SU-DHL-6 (cell line): ENCODE data around the gene PTGER2.

Experiments used
- EZH2phosphoT487 ChIP-seq: fragments of 200-600 bp; sonication (generic), shearing (Covaris generic); conservative IDR thresholded peaks from 2 replicates; pipeline ENCODE4 v1.6.1; 2018; ENCODE audit warnings: mild to moderate bottlenecking, antibody characterized with exemption, low read length, moderate library complexity, mixed read lengths
- TF ChIP-seq, protein P1 (sequence below): fragments of 200-600 bp; sonication (generic); IDR thresholded peaks from one replicate; pipeline ENCODE4 v1.5.1; 2017; ENCODE audit warnings: antibody characterized with exemption, mild to moderate bottlenecking, low read length, moderate library complexity; ENCODE audit not compliant: insufficient read depth, poor library complexity, severe bottlenecking

DNA sequence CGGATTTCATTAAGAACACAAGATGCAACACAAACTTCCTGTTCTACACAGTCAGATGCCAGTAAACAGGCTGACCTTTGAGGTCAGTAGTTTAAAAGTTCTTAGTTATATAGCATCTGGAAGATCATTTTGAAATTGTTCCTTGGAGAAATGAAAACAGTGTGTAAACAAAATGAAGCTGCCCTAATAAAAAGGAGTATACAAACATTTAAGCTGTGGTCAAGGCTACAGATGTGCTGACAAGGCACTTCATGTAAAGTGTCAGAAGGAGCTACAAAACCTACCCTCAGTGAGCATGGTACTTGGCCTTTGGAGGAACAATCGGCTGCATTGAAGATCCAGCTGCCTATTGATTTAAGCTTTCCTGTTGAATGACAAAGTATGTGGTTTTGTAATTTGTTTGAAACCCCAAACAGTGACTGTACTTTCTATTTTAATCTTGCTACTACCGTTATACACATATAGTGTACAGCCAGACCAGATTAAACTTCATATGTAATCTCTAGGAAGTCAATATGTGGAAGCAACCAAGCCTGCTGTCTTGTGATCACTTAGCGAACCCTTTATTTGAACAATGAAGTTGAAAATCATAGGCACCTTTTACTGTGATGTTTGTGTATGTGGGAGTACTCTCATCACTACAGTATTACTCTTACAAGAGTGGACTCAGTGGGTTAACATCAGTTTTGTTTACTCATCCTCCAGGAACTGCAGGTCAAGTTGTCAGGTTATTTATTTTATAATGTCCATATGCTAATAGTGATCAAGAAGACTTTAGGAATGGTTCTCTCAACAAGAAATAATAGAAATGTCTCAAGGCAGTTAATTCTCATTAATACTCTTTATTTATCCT lies 13.5 kb downstream of the PTGER2 start:
- TF ChIP-seq, protein P1, sequence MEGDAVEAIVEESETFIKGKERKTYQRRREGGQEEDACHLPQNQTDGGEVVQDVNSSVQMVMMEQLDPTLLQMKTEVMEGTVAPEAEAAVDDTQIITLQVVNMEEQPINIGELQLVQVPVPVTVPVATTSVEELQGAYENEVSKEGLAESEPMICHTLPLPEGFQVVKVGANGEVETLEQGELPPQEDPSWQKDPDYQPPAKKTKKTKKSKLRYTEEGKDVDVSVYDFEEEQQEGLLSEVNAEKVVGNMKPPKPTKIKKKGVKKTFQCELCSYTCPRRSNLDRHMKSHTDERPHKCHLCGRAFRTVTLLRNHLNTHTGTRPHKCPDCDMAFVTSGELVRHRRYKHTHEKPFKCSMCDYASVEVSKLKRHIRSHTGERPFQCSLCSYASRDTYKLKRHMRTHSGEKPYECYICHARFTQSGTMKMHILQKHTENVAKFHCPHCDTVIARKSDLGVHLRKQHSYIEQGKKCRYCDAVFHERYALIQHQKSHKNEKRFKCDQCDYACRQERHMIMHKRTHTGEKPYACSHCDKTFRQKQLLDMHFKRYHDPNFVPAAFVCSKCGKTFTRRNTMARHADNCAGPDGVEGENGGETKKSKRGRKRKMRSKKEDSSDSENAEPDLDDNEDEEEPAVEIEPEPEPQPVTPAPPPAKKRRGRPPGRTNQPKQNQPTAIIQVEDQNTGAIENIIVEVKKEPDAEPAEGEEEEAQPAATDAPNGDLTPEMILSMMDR = no peak
- no peak for TF ChIP-seq EZH2phosphoT487
